Chondrocyte (in vitro differentiated cells): ENCODE results near the gene USP54. TPM values are rescaled to one million over a fixed set of nuclear protein-coding genes. Genes with fewer than 3 reads are reported as not detected.

Experiments used
- DNase-seq: peaks from one replicate; pipeline ENCODE4 v3.0.0; 2021; ENCODE audit warnings: mixed read lengths, low spot score
- H3K27ac Mint-ChIP-seq: one replicate; pipeline ENCODE4 v1.8.0; 2021; ENCODE audit warnings: mild to moderate bottlenecking, moderate library complexity, mixed read lengths; ENCODE audit not compliant: unreplicated experiment
- H3K27me3 Mint-ChIP-seq: 2 replicates; pipeline ENCODE4 v1.8.0; 2021; ENCODE audit warnings: low read depth, mixed read lengths
- H3K36me3 Mint-ChIP-seq: 2 replicates; pipeline ENCODE4 v1.8.0; 2021; ENCODE audit warnings: low read depth, mixed read lengths
- H3K4me1 Mint-ChIP-seq: 2 replicates; pipeline ENCODE4 v1.8.0; 2021; ENCODE audit warnings: low read depth, mild to moderate bottlenecking, mixed read lengths
- H3K4me3 Mint-ChIP-seq: one replicate; pipeline ENCODE4 v1.8.0; 2021; ENCODE audit warnings: mild to moderate bottlenecking, moderate library complexity, mixed read lengths; ENCODE audit not compliant: unreplicated experiment
- H3K9me3 Mint-ChIP-seq: 2 replicates; pipeline ENCODE4 v1.8.0; 2021; ENCODE audit warnings: low read depth, mixed read lengths
- total RNA-seq: library from RNA; stranded (reverse); gene quantifications from 3 replicates; pipeline ENCODE4 v1.2.1, GENCODE V29; 2021
- TF ChIP-seq, protein P1 (sequence below): fragments of 200-600 bp; sonication (generic); IDR thresholded peaks from 2 replicates; pipeline ENCODE4 v1.5.0; 2021; ENCODE audit warnings: antibody characterized with exemption, mild to moderate bottlenecking, moderate library complexity

USP54 gene
- total RNA-seq, 1 donor from 2014 or later: 5.8 TPM

DNA sequence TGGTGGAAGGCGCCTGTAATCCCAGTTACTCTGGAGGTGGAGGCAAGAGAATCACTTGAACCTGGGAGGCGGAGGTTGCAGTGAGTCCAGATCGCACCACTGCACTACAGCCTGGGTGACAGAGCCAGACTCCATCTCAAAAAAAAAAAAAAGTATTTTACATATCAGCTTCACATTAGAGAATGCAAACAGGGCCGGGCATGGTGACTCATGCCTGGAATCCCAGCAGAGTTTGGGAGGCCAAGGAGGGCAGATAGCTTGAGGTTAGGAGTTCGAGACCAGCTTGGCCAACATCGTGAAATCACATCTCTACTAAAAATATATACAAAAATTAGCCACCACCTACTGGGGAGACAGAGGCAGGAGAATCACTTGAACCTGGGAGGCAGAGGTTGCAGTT is 31.6 kb downstream of the USP54 start:
- no peaks in the 10 kb centered on the region for H3K36me3 Mint-ChIP-seq
- no peak for DNase-seq
- TF ChIP-seq, protein P1, sequence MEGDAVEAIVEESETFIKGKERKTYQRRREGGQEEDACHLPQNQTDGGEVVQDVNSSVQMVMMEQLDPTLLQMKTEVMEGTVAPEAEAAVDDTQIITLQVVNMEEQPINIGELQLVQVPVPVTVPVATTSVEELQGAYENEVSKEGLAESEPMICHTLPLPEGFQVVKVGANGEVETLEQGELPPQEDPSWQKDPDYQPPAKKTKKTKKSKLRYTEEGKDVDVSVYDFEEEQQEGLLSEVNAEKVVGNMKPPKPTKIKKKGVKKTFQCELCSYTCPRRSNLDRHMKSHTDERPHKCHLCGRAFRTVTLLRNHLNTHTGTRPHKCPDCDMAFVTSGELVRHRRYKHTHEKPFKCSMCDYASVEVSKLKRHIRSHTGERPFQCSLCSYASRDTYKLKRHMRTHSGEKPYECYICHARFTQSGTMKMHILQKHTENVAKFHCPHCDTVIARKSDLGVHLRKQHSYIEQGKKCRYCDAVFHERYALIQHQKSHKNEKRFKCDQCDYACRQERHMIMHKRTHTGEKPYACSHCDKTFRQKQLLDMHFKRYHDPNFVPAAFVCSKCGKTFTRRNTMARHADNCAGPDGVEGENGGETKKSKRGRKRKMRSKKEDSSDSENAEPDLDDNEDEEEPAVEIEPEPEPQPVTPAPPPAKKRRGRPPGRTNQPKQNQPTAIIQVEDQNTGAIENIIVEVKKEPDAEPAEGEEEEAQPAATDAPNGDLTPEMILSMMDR: no peak
- H3K9me3 Mint-ChIP-seq: no peaks in the 10 kb centered on the region
- H3K27me3 Mint-ChIP-seq: no peaks in the 10 kb centered on the region
- H3K27ac Mint-ChIP-seq: no peak overlapping the region
- peaks cover 5% of the 10 kb centered on the region for H3K4me1 Mint-ChIP-seq
- no peak overlapping the region for H3K4me3 Mint-ChIP-seq

DNA sequence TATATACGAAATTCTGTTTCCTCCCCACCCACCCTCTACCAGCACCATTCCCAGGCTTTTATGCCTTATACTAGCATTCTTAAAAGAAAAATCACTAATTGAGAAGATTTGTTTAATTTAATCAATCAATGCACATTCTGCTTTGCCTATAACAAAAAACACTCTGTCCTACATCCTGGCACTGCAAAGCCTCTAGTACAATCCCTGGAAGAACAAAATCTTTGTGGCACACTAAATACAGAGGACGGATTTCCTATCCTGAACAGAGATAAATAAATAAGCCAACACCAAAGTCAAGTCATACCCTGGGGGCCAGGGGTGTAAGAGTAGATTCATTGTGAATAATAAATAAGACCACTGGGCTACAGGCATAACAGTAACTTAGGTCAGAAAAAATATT is 34.3 kb downstream of the USP54 start:
- no peak for DNase-seq
- Mint-ChIP-seq H3K4me1 (no peaks in the 10 kb centered on the region), H3K9me3 (no peaks in the 10 kb centered on the region), H3K36me3 (no peaks in the 10 kb centered on the region), H3K4me3 (no peak overlapping the region), H3K27ac (no peak overlapping the region), H3K27me3 (no peaks in the 10 kb centered on the region)
- TF ChIP-seq, protein P1: no peak

DNA sequence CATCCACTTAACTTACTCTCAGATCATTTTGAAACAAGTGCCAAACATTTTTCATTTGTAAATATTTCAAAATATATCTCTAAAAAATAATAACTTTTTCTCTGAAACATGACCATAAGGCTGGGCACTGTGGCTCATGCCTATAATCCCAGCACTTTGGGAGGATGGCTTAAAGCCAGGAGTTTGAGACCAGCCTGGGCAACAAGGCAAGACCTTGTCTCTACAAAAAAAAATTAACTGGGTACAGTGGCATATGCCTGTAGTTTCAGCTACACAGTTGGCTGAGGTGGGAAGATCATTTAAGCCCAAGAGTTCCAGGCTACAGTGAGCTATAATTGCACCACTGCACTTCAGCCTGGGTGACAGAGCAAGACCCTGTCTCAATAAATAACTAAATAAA is 36.4 kb downstream of the USP54 start:
- Mint-ChIP-seq H3K4me3 (no peak overlapping the region), H3K36me3 (no peaks in the 10 kb centered on the region), H3K4me1 (no peaks in the 10 kb centered on the region), H3K27ac (no peak overlapping the region), H3K27me3 (no peaks in the 10 kb centered on the region), H3K9me3 (no peaks in the 10 kb centered on the region)
- TF ChIP-seq, protein P1: no peak
- DNase-seq: no peak

DNA sequence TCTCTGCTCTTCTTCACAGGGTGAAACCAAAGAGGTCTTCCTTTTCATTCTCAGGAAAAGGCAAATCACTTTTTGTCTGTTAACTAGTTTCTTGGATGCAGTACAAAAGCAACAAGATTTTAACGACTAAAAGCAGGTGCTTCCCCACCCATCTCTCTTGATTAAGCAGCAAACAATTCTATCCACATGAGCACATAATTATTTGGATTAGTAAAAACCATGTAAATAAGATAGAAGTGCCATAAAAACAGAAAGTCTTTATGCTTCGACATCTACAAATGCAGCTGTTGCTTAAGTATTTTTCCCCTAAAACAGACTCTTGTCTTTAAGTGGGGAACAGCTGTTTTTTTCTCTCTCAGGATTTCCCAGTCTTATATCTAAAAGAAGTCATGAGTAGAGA is 37.4 kb downstream of the USP54 start:
- Mint-ChIP-seq H3K4me1 (no peaks in the 10 kb centered on the region), H3K9me3 (no peaks in the 10 kb centered on the region), H3K27me3 (no peaks in the 10 kb centered on the region), H3K4me3 (no peak overlapping the region), H3K27ac (no peak overlapping the region), H3K36me3 (no peaks in the 10 kb centered on the region)
- no peak for DNase-seq
- TF ChIP-seq, protein P1: no peak

DNA sequence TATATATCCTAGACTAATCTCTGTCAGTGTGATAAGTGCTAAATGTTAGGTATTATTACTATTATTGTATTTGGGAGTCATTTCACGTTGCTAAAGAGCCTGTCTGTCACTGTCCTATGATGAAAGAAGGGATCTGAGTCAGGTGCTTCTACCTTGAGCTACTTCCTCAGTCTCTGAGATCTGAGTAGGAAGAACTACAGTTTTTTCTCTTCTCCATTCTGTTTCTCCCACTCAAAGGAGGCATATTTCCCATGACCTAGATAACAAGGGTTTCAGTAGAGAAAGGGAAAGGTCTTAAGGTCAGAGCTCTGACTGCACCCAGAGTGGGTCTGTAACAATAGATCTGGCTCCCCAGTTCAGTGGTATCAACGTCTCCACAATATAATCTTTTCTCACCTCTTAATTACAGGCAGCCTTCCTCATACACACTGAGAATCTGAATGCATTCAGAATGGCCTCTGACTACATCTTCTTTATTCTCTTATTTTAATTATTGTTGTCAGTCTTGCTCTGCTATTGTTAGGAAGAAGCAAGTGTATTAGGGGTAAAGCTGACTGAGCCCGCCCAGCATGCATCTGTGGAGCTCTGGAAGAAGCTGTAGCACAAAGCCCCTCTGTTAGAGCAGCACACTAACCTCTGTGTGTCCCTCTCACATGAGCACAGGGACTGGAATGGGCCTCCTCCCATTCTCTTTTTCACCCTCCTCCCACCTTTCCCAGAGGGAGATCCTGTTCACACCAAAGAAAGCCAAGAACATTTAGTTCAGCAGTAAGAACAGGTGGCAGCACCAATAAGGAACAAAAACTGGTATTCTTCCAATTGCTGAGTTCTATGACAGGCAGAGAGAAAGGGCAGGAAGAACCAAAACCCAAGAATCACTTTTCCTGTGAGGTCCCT is 38.1 kb downstream of the USP54 start:
- TF ChIP-seq, protein P1: no peak
- H3K36me3 Mint-ChIP-seq: no peaks in the 10 kb centered on the region
- H3K27me3 Mint-ChIP-seq: no peaks in the 10 kb centered on the region
- no peak overlapping the region for H3K27ac Mint-ChIP-seq
- H3K4me1 Mint-ChIP-seq: no peaks in the 10 kb centered on the region
- no peak overlapping the region for H3K4me3 Mint-ChIP-seq
- no peak for DNase-seq
- H3K9me3 Mint-ChIP-seq: no peaks in the 10 kb centered on the region
